ENCODE data around the gene TTC28. TPM values are rescaled to one million over a fixed set of nuclear protein-coding genes. Genes with fewer than 3 reads are reported as not detected.

TTC28 gene
- total RNA-seq, 1 donor from 2014 or later = 24.5 TPM

DNA sequence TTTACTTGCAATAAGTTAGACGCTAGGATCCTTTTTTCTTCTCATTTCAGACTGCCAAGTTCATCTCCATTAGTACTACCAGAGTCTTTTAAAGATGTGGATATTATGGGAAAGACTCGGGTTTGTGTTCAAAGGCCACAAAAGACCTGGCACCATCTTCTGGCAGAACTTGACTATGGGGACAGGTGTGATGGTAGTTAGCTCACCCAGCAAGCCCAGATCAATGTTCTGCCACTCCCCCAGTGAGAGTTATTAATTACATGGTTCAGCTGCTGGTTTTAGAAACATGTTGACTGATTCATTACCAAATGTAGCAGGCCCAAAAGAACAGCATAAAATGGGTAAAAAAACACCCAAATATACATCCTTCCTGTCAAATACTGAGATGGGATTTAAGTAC is 427.1 kb downstream of the TTC28 start:
- TF ChIP-seq, protein P1, sequence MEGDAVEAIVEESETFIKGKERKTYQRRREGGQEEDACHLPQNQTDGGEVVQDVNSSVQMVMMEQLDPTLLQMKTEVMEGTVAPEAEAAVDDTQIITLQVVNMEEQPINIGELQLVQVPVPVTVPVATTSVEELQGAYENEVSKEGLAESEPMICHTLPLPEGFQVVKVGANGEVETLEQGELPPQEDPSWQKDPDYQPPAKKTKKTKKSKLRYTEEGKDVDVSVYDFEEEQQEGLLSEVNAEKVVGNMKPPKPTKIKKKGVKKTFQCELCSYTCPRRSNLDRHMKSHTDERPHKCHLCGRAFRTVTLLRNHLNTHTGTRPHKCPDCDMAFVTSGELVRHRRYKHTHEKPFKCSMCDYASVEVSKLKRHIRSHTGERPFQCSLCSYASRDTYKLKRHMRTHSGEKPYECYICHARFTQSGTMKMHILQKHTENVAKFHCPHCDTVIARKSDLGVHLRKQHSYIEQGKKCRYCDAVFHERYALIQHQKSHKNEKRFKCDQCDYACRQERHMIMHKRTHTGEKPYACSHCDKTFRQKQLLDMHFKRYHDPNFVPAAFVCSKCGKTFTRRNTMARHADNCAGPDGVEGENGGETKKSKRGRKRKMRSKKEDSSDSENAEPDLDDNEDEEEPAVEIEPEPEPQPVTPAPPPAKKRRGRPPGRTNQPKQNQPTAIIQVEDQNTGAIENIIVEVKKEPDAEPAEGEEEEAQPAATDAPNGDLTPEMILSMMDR (IDR thresholded peaks at IDR 0.05) = no peak
- DNase-seq (ENCODE audit: low spot score in 2 of 2) = no peak

DNA sequence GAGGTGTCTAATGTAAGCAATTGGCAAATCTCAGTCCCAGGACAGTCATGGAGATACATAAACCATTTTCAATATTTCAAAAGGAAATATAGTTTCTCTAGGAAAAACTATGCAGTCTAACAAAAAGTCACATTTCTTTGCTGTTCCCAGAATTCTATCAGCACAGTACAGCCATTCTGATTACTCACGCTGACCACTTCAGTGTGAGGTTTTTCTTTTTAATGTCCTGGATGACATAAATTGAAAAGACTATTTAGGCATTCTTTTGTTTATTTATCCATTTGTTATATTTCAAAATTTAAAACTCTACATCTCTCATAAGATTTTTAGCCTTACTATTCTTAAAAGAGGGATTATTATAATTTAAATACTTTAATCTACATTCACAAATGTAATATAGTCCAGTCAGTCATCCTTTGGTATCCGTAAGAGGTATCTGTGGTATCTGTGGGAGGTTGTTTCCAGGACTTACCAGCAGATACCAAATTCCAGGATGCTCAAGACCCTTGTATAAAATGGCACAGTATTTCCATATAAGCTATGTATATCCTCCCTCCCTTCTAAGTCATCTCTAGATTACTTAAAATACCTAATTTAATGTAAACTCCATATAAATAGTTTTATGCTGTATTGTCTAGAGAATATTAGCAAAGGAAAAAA is 429.5 kb downstream of the TTC28 start:
- TF ChIP-seq, protein P1 (IDR thresholded peaks at IDR 0.05) = no peak
- Histone ChIP-seq H3K9me3 (no peaks in the 10 kb centered on the region), H3K27ac (no peak overlapping the region), H3K4me3 (no peak overlapping the region), H3K4me1 (peaks cover 0 to 2% of the 10 kb centered on the region in 2 donors), H3K36me3 (no peaks in the 10 kb centered on the region), H3K27me3 (no peaks in the 10 kb centered on the region)
- DNase-seq (ENCODE audit: low spot score in 2 of 2) = no peak
- intact Hi-C loops (cut with DNase I) = no loop called here

More for the DNA sequence above, 427.1 kb downstream of the TTC28 start:
- Histone ChIP-seq H3K36me3 (no peaks in the 10 kb centered on the region), H3K27me3 (no peaks in the 10 kb centered on the region), H3K27ac (no peak overlapping the region), H3K4me3 (no peak overlapping the region), H3K4me1 (no peaks in the 10 kb centered on the region), H3K9me3 (no peaks in the 10 kb centered on the region)
- intact Hi-C loops (cut with DNase I) = no loop called here

DNA sequence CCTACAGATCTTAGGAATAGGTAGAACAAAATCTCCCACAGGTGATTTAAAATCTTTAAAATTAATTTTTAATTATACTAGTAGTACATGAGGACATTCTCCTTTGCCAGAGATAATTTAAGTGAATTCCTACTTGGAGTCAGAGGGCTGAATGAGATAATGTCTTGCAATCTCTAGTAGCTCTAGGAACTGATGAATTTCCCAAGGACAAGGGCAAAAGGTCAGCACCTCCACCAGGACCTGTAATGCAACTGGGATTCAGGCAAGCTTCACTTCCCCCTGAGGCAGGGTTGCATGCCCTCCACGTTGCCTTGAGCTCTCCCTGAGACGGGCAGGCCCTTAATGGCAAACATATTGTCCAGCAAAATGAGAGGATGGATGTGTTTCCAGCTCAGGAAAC is 430.2 kb downstream of the TTC28 start:
- no peaks in the 10 kb centered on the region for H3K9me3 ChIP-seq

DNA sequence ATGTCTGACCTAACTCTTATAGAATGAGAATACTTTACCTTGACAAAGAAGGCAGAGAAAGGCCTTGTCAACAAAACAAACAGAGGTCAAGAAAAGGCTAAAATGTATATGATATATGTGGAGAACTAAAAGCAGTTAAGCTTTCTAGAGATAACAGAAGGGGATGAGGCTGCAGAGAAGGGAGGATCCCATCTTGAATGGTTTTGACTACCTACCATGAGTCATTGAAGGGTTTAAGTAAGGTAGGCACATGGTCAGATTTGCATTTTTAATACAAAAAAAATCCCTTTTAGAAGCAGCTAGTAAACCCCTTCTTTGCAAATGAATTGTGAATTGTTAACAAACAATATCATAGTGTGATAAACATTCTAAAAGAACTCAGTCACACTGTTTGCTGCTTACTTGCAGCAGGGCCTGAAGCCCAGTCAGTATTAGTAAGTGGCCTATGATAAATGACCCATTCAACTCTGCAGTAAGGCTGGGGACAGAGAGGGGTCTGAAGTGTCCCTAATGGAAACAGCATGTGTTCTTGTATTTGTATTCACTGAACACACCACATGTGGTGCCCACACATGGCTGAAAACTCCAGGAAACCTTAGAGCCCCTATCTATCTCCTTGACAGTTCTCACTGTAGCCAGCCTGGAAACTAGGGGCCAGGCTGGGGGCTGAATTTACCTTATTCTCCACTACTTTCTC is 431.8 kb downstream of the TTC28 start:
- Histone ChIP-seq H3K9me3 (no peaks in the 10 kb centered on the region), H3K27ac (no peak overlapping the region), H3K4me3 (no peak overlapping the region), H3K27me3 (no peaks in the 10 kb centered on the region), H3K4me1 (peaks cover 0 to 2% of the 10 kb centered on the region in 2 donors), H3K36me3 (no peaks in the 10 kb centered on the region)
- TF ChIP-seq, protein P1 (IDR thresholded peaks at IDR 0.05) = no peak
- no peak for DNase-seq (ENCODE audit: low spot score in 2 of 2)
- intact Hi-C loops (cut with DNase I) = no loop called here

More for the DNA sequence above, 430.2 kb downstream of the TTC28 start:
- Histone ChIP-seq H3K27me3 (no peaks in the 10 kb centered on the region), H3K4me1 (peaks cover 0 to 2% of the 10 kb centered on the region in 2 donors), H3K36me3 (no peaks in the 10 kb centered on the region), H3K4me3 (no peak overlapping the region), H3K27ac (no peak overlapping the region)
- TF ChIP-seq, protein P1 (IDR thresholded peaks at IDR 0.05) = no peak
- intact Hi-C loops (cut with DNase I) = no loop called here
- DNase-seq (ENCODE audit: low spot score in 2 of 2) = no peak

DNA sequence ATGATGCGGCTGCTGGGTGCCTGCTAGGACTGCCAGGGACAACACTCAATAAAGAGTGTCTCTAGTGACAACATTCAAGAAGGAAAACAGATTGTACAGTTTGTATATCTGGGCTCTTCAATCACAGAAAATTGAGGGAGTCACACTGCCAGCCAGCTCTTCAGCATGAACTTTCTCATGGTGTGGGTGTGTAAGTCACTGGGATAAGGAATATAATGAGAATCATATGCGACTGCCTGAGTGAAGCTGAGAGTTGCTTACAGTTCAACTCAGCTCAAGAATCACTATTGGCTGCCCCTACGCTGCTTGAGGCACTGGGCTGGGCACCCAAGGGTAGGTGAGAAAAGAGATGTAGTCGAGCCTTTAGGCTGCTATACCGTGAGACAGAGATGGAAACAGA is 432.5 kb downstream of the TTC28 start:
- Histone ChIP-seq H3K4me3 (no peak overlapping the region), H3K4me1 (peaks cover 0 to 2% of the 10 kb centered on the region in 2 donors), H3K36me3 (no peaks in the 10 kb centered on the region), H3K9me3 (no peaks in the 10 kb centered on the region), H3K27ac (no peak overlapping the region), H3K27me3 (no peaks in the 10 kb centered on the region)
- DNase-seq (ENCODE audit: low spot score in 2 of 2) = no peak
- TF ChIP-seq, protein P1 (IDR thresholded peaks at IDR 0.05) = no peak
- intact Hi-C loops (cut with DNase I) = no loop called here
